Activated T-helper 2 cell treated with anti-CD3 and anti-CD28 coated beads, Interferon-gamma antibody, Interleukin-2, Interleukin-4, amounts not matched to agents 10 μg/mL and 5 μg/mL and 100 μg/mL, durations not matched to agents 14 hours and 24 hours and 36 hours (primary cell): ENCODE measurements around the gene FMN2. TPM values are rescaled to one million over a fixed set of nuclear protein-coding genes. Genes with fewer than 3 reads are reported as not detected.

Experiments used
- DNase-seq: peaks from one replicate; pipeline ENCODE4 v3.0.0; 2021; ENCODE audit warnings: low spot score
- H3K27ac Mint-ChIP-seq: one replicate; pipeline ENCODE4 v1.8.0; 2021; ENCODE audit warnings: mixed read lengths
- H3K27me3 Mint-ChIP-seq: one replicate; pipeline ENCODE4 v1.8.0; 2021; ENCODE audit warnings: low read depth, mixed read lengths
- H3K36me3 Mint-ChIP-seq: one replicate; pipeline ENCODE4 v1.8.0; 2021; ENCODE audit warnings: low read depth, mixed read lengths
- H3K4me1 Mint-ChIP-seq: one replicate; pipeline ENCODE4 v1.8.0; 2021; ENCODE audit warnings: low read depth, mixed read lengths
- H3K4me3 Mint-ChIP-seq: one replicate; pipeline ENCODE4 v1.8.0; 2021; ENCODE audit warnings: low read depth, mild to moderate bottlenecking, moderate library complexity, mixed read lengths
- H3K9me3 Mint-ChIP-seq: one replicate; pipeline ENCODE4 v1.8.0; 2021; ENCODE audit warnings: mixed read lengths
- intact Hi-C: fragments of 100-400 bp; cut with micrococcal nuclease; formaldehyde crosslinking; loops from one replicate; pipeline ENCODE4 v1.15.1; 2023
- total RNA-seq: library from RNA; stranded (reverse); gene quantifications from 2 replicates; pipeline ENCODE4 v1.2.3, GENCODE V29; 2022

The FMN2 gene
- total RNA-seq, 1 donor from 2014 or later = not detected

DNA sequence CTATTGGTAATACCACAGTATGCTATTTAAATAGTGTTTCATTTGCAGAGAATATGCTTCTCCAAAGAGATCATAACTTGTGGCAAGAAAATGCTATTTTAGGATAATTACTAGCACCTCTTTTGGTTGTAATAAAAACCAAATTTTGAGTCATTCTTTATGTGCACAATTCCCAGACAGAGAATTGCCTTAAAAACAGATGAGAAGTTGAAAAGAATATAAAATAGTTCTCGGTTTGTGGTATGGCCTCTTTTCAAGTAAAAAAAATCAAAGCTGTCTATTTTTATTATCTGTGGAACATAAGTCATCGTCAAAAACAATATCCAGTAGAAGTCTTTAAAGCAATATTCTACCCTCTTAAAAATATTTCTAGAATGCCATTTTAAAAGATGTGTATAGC lies 334.4 kb downstream of the FMN2 start:
- H3K36me3 Mint-ChIP-seq = no peaks in the 10 kb centered on the region
- no peak overlapping the region for H3K4me3 Mint-ChIP-seq
- intact Hi-C loops = no loop called here
- peaks cover 20% of the 10 kb centered on the region for H3K9me3 Mint-ChIP-seq
- no peak for DNase-seq
- no peak overlapping the region for H3K27ac Mint-ChIP-seq
- no peaks in the 10 kb centered on the region for H3K4me1 Mint-ChIP-seq
- no peaks in the 10 kb centered on the region for H3K27me3 Mint-ChIP-seq

DNA sequence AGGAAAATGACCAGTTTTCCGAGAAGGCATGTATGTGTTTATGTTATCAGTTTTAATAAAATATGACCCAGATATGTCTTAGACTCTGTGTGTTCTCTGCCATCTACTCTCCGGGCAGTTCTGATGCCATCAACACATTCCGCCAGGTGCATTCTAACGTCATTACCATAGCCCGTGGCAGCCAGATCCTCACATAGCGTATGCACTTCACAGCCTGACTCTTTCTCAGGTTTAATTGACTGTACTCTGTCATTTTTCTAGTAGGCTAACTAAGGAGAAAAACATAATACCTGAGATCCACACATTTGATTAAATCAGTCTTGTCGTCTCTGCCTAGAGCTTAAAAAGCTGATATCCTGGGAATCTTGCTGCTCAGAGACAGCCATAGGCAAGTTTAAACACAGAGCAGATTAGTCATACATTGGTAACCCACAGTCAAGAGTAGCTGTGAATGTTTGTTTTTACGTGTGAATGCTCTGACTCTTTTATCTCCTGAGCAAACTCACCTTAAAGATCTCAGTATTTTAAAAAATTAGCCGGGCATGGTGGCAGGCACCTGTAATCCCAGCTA lies 344.4 kb downstream of the FMN2 start:
- Mint-ChIP-seq H3K4me3 (no peak overlapping the region), H3K9me3 (peaks cover 4% of the 10 kb centered on the region), H3K27me3 (no peaks in the 10 kb centered on the region), H3K27ac (no peak overlapping the region), H3K36me3 (no peaks in the 10 kb centered on the region), H3K4me1 (no peaks in the 10 kb centered on the region)
- intact Hi-C loops = no loop called here
- DNase-seq = no peak

DNA sequence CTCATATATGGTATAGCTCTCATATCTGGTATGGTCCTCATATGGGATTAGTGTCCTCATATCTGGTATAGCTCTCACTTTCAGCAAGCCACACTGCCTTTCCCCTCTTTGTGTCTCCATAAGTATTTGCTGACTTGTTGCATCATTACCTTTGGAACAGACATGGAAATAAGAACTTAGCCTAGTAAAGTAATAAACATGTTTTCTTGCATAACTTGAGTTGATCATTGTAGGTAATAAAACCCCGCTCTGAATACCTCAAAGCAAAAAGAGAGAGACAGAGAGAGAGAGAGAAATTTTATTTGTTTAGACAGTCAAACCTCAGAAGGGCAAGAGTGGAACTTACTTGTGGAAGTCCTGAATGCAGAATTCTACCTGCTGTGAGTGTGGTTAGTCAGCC lies 350.0 kb downstream of the FMN2 start:
- H3K4me3 Mint-ChIP-seq = no peak overlapping the region
- no peak overlapping the region for H3K27ac Mint-ChIP-seq
- intact Hi-C loops = no loop called here
- no peaks in the 10 kb centered on the region for H3K27me3 Mint-ChIP-seq
- no peaks in the 10 kb centered on the region for H3K4me1 Mint-ChIP-seq
- DNase-seq = no peak
- H3K9me3 Mint-ChIP-seq = no peaks in the 10 kb centered on the region
- H3K36me3 Mint-ChIP-seq = no peaks in the 10 kb centered on the region

DNA sequence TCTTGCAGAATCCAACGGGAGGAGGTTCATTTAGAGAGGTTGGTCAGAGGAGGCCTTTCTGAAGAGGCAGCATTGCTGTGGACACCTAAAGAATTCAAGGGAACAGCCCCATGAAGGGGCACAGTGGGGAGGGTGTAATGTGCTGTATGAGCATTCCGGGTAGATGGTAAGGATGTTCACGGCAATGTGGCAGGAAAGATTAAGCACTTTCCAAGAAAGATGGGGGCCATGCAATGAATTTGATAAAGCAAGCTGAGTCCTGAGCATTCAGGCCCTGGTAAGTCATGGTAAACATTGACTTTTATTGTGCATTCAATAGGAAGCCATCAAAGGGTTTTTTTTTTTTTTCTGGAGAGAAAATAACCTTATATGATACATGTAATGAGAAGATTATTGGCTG lies 353.7 kb downstream of the FMN2 start:
- H3K4me3 Mint-ChIP-seq = no peak overlapping the region
- H3K27me3 Mint-ChIP-seq = no peaks in the 10 kb centered on the region
- H3K36me3 Mint-ChIP-seq = no peaks in the 10 kb centered on the region
- H3K27ac Mint-ChIP-seq = no peak overlapping the region
- DNase-seq = no peak
- intact Hi-C loops = no loop called here
- H3K9me3 Mint-ChIP-seq = no peaks in the 10 kb centered on the region
- H3K4me1 Mint-ChIP-seq = no peaks in the 10 kb centered on the region

DNA sequence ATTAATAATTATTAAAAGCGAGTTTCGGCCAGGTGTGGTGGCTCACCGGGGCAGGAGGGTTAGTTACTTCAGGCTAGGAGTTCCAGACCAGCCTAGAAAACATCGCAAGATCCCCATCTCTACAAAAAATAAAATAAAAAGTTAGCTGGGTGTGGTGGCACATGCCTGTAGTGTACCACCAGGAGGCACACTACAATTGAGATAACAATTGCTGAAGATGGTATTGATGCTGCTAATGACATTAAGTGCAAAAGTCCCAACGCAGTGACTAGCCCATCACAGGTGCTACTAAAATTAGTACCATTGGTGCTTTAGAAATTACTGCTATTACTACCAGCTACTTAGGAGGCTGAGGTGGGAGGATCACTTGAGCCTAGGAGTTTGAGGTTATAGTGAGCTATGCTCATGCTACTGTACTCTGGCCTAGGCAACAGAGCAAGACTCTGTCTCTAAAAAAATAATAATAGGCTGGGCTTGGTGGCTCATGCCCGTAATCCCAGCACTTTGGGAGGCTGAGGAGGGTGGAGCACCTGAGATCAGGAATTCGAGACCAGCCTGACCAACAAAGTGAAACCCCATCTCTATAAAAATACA lies 363.6 kb downstream of the FMN2 start:
- no peak overlapping the region for H3K4me3 Mint-ChIP-seq

DNA sequence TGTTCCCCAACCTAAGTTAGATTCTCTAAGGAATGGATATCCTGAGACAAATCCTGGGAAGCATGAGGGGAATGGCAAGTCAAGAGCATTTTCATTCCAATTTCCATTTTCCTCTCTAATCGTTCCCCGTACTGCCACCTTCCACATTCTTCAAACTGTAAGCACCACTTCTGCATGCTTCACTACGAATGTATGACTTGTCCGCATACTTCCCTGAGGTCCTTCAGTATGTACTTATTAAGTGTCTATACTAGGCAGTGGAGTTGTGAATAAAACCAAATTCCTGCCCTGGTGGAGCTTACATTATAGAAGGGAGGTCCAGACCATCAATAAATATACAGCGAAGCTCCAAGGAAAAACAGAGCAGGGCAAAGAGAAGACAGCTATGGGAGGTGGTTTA lies 365.5 kb downstream of the FMN2 start:
- no peak overlapping the region for H3K4me3 Mint-ChIP-seq
- intact Hi-C loops = no loop called here
- no peaks in the 10 kb centered on the region for H3K27me3 Mint-ChIP-seq
- no peaks in the 10 kb centered on the region for H3K4me1 Mint-ChIP-seq
- no peaks in the 10 kb centered on the region for H3K9me3 Mint-ChIP-seq
- DNase-seq = no peak
- H3K27ac Mint-ChIP-seq = no peak overlapping the region
- no peaks in the 10 kb centered on the region for H3K36me3 Mint-ChIP-seq

More for the DNA sequence above, 363.6 kb downstream of the FMN2 start:
- H3K36me3 Mint-ChIP-seq = no peaks in the 10 kb centered on the region
- no peaks in the 10 kb centered on the region for H3K27me3 Mint-ChIP-seq
- no peaks in the 10 kb centered on the region for H3K4me1 Mint-ChIP-seq
- H3K27ac Mint-ChIP-seq = no peak overlapping the region
- intact Hi-C loops = no loop called here
- no peak for DNase-seq
- no peaks in the 10 kb centered on the region for H3K9me3 Mint-ChIP-seq

DNA sequence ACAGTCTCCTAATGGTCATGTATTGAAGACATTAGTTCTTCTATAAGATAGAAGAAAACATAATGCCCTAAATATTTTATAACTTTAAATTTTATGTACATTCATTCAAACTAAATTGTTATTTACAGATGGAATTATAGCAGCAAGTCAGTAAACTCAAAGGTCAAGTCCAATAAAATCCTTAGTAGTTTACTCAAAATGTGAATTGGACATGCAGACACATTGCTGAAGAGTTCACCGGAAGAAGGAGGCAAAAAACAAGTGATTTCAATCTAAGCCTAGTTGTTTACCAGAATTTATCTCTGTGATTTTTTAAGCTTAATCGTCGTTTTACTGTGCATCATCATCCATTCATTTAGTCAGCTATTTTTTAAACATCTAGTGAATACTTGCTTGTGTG lies 370.6 kb downstream of the FMN2 start:
- DNase-seq = no peak
- Mint-ChIP-seq H3K4me1 (no peaks in the 10 kb centered on the region), H3K4me3 (no peak overlapping the region), H3K27ac (no peak overlapping the region), H3K9me3 (no peaks in the 10 kb centered on the region), H3K27me3 (no peaks in the 10 kb centered on the region), H3K36me3 (no peaks in the 10 kb centered on the region)
- intact Hi-C loops = no loop called here

DNA sequence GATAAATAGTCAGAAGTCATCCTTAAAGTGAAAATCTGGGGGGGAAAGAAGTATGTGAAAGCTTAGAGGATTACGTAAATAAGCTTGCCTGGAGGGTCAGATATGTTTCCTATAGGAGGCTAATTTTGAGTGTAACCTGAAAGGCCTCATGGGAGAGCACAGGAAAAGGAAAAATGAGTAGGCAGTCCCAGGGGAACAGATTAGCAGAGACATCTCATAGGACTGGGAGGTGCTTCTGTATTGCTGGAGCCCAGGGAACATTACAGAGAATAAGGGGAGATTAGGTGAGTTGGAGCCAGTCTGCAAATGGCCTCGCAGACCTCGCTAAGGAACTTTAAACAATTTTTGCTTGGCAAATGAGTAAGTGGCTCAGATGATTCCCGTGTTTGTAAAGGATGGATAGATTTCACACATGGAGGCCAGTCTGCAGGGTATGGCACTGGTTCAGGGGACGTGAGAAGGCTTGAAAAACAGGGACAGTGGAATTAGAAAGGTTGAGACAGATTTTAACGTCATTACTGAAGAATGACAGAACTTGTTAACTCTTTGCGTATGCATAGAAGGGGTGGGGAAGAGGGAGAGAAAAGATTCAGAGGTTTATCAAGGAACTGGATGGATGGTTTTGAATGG lies 371.2 kb downstream of the FMN2 start:
- H3K4me1 Mint-ChIP-seq = no peaks in the 10 kb centered on the region
- H3K36me3 Mint-ChIP-seq = no peaks in the 10 kb centered on the region
- no peaks in the 10 kb centered on the region for H3K27me3 Mint-ChIP-seq

DNA sequence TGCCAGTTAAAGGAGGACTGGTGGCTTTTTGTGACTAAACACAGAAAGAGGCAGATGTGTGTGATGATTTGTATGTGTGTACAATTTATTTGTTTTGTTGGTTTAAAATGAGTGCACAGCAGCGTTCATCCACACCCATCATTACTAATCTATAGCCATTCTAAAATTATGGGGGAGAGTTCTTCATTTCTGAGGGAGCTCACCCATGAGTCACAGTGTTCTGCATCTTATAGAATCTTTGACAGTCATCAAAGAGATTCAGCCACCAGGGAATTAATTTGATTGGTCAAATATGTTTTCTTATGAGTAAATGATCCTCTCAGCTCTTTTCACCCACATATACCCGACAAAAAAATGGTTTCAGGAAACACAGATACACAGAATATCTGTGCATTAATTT lies 372.4 kb downstream of the FMN2 start:
- intact Hi-C loops = no loop called here
- no peak overlapping the region for H3K27ac Mint-ChIP-seq
- no peak overlapping the region for H3K4me3 Mint-ChIP-seq
- H3K9me3 Mint-ChIP-seq = no peaks in the 10 kb centered on the region
- no peaks in the 10 kb centered on the region for H3K27me3 Mint-ChIP-seq
- DNase-seq = no peak
- H3K36me3 Mint-ChIP-seq = no peaks in the 10 kb centered on the region
- no peaks in the 10 kb centered on the region for H3K4me1 Mint-ChIP-seq

More for the DNA sequence above, 371.2 kb downstream of the FMN2 start:
- intact Hi-C loops = no loop called here
- Mint-ChIP-seq H3K27ac (no peak overlapping the region), H3K9me3 (no peaks in the 10 kb centered on the region), H3K4me3 (no peak overlapping the region)
- DNase-seq = no peak

DNA sequence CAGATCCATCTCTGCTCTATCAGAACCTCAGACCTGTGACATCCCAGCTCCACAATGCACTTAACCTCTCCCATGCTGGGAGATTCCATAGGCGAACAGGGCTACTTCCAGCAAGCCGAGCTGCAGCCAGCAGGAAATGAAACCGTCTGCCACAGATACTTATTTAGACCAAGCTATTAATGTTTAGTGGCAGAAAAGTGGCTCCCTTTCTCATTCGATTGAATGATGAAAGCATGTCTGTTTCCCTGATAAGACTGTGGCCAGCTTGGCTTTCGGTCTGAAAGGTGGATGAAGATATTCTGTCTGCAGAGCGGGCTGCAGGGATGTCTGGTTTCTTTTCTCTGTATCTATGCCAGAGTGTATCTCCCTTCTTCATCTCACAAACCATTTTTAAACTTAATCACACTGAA lies 373.9 kb downstream of the FMN2 start:
- Mint-ChIP-seq H3K36me3 (no peaks in the 10 kb centered on the region), H3K27ac (no peak overlapping the region), H3K4me3 (no peak overlapping the region), H3K4me1 (no peaks in the 10 kb centered on the region), H3K9me3 (no peaks in the 10 kb centered on the region), H3K27me3 (no peaks in the 10 kb centered on the region)
- DNase-seq = no peak
- intact Hi-C loops = no loop called here

DNA sequence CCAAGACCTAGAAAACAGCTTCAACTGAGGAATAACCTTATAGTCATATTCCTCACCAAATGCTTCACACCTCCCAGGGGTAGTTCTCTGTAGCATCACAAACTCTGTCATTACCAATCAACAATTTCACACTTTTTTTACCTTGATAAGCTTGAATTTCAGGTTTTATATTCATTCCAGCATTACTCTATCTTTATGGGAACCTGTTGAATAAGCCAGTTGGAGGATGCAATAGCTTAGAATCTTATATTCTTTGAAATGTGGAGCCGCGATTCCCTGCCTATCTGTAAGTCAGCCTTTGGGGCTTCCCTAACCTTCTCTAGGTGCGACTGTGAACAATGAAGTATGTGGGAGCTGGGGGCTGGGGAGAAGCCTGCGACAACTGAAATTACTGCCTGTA lies 374.8 kb downstream of the FMN2 start:
- H3K9me3 Mint-ChIP-seq = no peaks in the 10 kb centered on the region
- no peaks in the 10 kb centered on the region for H3K36me3 Mint-ChIP-seq
- H3K4me1 Mint-ChIP-seq = no peaks in the 10 kb centered on the region
- intact Hi-C loops = no loop called here
- no peak overlapping the region for H3K4me3 Mint-ChIP-seq
- DNase-seq = no peak
- no peak overlapping the region for H3K27ac Mint-ChIP-seq
- H3K27me3 Mint-ChIP-seq = no peaks in the 10 kb centered on the region

DNA sequence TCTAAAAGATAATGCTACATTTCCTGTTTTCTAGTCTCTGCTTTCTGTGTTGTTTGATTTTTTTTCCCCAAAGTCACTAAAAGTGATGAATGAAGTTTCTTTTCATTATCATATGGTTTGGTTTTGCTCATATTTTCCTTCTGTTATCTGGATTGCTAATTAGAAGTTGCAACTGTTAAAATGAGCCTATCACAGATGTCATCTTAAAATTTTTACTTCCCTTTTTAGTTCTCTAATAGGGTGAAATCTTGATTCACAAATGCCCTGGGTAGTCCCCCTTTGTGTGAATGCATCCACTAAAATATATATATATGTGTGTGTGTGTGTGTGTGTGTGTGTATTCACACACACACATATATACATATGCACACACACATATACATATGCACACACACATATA lies 376.2 kb downstream of the FMN2 start:
- Mint-ChIP-seq H3K9me3 (no peaks in the 10 kb centered on the region), H3K27me3 (no peaks in the 10 kb centered on the region), H3K4me1 (no peaks in the 10 kb centered on the region), H3K4me3 (no peak overlapping the region), H3K27ac (no peak overlapping the region), H3K36me3 (no peaks in the 10 kb centered on the region)
- DNase-seq = no peak
- intact Hi-C loops = no loop called here

DNA sequence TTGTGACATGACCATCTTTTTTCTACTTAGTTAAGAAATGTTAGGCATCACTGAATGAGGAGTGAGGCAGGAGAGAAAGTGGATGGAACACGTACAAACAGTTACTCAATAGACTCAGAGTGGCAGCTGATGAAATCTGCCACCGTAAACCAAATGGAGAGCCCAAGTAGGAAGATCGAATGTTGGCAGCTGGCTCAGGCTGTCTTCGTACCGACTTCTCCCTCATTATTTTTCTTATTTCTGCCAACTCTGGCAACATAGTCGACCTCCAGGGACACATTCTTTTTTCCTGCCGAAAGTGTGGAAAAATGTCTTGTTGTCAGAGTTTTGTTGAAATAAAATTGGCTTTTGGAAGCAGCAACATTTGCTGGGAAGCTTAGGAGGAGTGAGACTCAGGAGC lies 377.0 kb downstream of the FMN2 start:
- no peak for DNase-seq
- no peaks in the 10 kb centered on the region for H3K9me3 Mint-ChIP-seq
- H3K4me3 Mint-ChIP-seq = no peak overlapping the region
- no peak overlapping the region for H3K27ac Mint-ChIP-seq
- H3K4me1 Mint-ChIP-seq = no peaks in the 10 kb centered on the region
- intact Hi-C loops = no loop called here
- no peaks in the 10 kb centered on the region for H3K36me3 Mint-ChIP-seq
- no peaks in the 10 kb centered on the region for H3K27me3 Mint-ChIP-seq
